ACC112 (cell line): ENCODE results near the gene PPP2R5C.
"Not testable (repeated sequence)": the region's sequence is repeated elsewhere in the genome, so short reads cannot be mapped to it uniquely, and the experiment has no call there.

ENCODE experiments used
- H2AFZ ChIP-seq: fragments of 200-600 bp; sonication (generic); one replicate; pipeline ENCODE4 v1.6.0; 2017; ENCODE audit warnings: antibody characterized with exemption, low read length; ENCODE audit not compliant: unreplicated experiment
- H3K27ac ChIP-seq: fragments of 200-600 bp; sonication (generic); 2 replicates; pipeline ENCODE4 v1.5.1; 2014; ENCODE audit warnings: low read depth, mild to moderate bottlenecking, antibody characterized with exemption, low read length, moderate library complexity
- H3K27me3 ChIP-seq: fragments of 200-600 bp; sonication (generic); 2 replicates; pipeline ENCODE4 v1.6.1; 2014; ENCODE audit warnings: mild to moderate bottlenecking, antibody characterized with exemption, low read length, moderate library complexity, mixed read lengths; ENCODE audit not compliant: insufficient read depth
- H3K36me3 ChIP-seq: fragments of 200-600 bp; sonication (generic); 2 replicates; pipeline ENCODE4 v1.6.1; 2016; ENCODE audit warnings: mild to moderate bottlenecking, antibody characterized with exemption, low read length, moderate library complexity, mixed read lengths; ENCODE audit not compliant: insufficient read depth
- H3K4me1 ChIP-seq: fragments of 200-600 bp; sonication (generic); one replicate; pipeline ENCODE4 v1.6.1; 2016; ENCODE audit warnings: low read length, mixed read lengths; ENCODE audit not compliant: insufficient read depth, unreplicated experiment, control insufficient read depth
- H3K4me3 ChIP-seq: fragments of 200-600 bp; sonication (generic); 2 replicates; pipeline ENCODE4 v1.5.1; 2014; ENCODE audit warnings: mild to moderate bottlenecking, low read depth, low read length
- H3K79me2 ChIP-seq: fragments of 200-600 bp; sonication (generic); one replicate; pipeline ENCODE4 v1.6.0; 2016; ENCODE audit warnings: low read length; ENCODE audit not compliant: control insufficient read depth, unreplicated experiment, insufficient read depth

The PPP2R5C gene

GRCh38 chr14:101736585-101736984, 24.9 kb upstream of the PPP2R5C start:
- Histone ChIP-seq H3K27me3 (peaks cover 44% of the 10 kb centered on the region), H3K79me2 (no peaks in the 10 kb centered on the region), H3K27ac (no peak overlapping the region), H3K36me3 (no peaks in the 10 kb centered on the region), H3K4me1 (peaks cover 8% of the 10 kb centered on the region), H2AFZ (no peak overlapping the region), H3K4me3 (no peak overlapping the region)

GRCh38 chr14:101737414-101738339, 23.8 kb upstream of the PPP2R5C start:
- peaks cover 45% of the 10 kb centered on the region for H3K27me3 ChIP-seq
- no peak overlapping the region for H2AFZ ChIP-seq
- no peaks in the 10 kb centered on the region for H3K4me1 ChIP-seq
- no peak overlapping the region for H3K4me3 ChIP-seq
- H3K79me2 ChIP-seq: no peaks in the 10 kb centered on the region
- H3K27ac ChIP-seq: no peak overlapping the region
- H3K36me3 ChIP-seq: no peaks in the 10 kb centered on the region

GRCh38 chr14:101738703-101739320, 22.7 kb upstream of the PPP2R5C start:
- Histone ChIP-seq H3K27me3 (peaks cover 52% of the 10 kb centered on the region), H2AFZ (no peak overlapping the region), H3K27ac (no peak overlapping the region), H3K4me1 (no peaks in the 10 kb centered on the region), H3K36me3 (no peaks in the 10 kb centered on the region), H3K4me3 (no peak overlapping the region), H3K79me2 (no peaks in the 10 kb centered on the region)

- Histone ChIP-seq H2AFZ (no peak overlapping the region), H3K4me1 (no peaks in the 10 kb centered on the region), H3K27me3 (peaks cover 55% of the 10 kb centered on the region), H3K36me3 (no peaks in the 10 kb centered on the region), H3K4me3 (no peak overlapping the region), H3K27ac (no peak overlapping the region), H3K79me2 (no peaks in the 10 kb centered on the region)
Measured at GRCh38 chr14:101739446-101740141, 21.9 kb upstream of the PPP2R5C start.

GRCh38 chr14:101740981-101741380, 20.5 kb upstream of the PPP2R5C start:
- Histone ChIP-seq H3K4me1 (no peaks in the 10 kb centered on the region), H3K27ac (no peak overlapping the region), H3K4me3 (no peak overlapping the region), H3K79me2 (no peaks in the 10 kb centered on the region), H3K27me3 (peaks cover 55% of the 10 kb centered on the region), H2AFZ (no peak overlapping the region), H3K36me3 (no peaks in the 10 kb centered on the region)

- H2AFZ ChIP-seq: no peak overlapping the region
- no peaks in the 10 kb centered on the region for H3K79me2 ChIP-seq
- no peak overlapping the region for H3K27ac ChIP-seq
- H3K36me3 ChIP-seq: no peaks in the 10 kb centered on the region
- H3K4me1 ChIP-seq: no peaks in the 10 kb centered on the region
- H3K4me3 ChIP-seq: no peak overlapping the region
- H3K27me3 ChIP-seq: peaks cover 36% of the 10 kb centered on the region
Measured at GRCh38 chr14:101743701-101744100, 17.8 kb upstream of the PPP2R5C start.

- not testable (repeated sequence) for H3K4me3 ChIP-seq, H3K36me3 ChIP-seq, H3K4me1 ChIP-seq, H3K27ac ChIP-seq, H3K79me2 ChIP-seq, H2AFZ ChIP-seq
- peaks cover 36% of the 10 kb centered on the region for H3K27me3 ChIP-seq
Measured at GRCh38 chr14:101744382-101744781, 17.1 kb upstream of the PPP2R5C start.

- H3K36me3 ChIP-seq, H3K79me2 ChIP-seq, H3K27ac ChIP-seq, H3K4me3 ChIP-seq, H2AFZ ChIP-seq, H3K4me1 ChIP-seq: not testable (repeated sequence)
- H3K27me3 ChIP-seq: peaks cover 61% of the 10 kb centered on the region
Measured at GRCh38 chr14:101749756-101750155, 11.8 kb upstream of the PPP2R5C start.

- no peak overlapping the region for H2AFZ ChIP-seq
- H3K36me3 ChIP-seq: no peaks in the 10 kb centered on the region
- no peaks in the 10 kb centered on the region for H3K4me1 ChIP-seq
- no peak overlapping the region for H3K4me3 ChIP-seq
- H3K27ac ChIP-seq: no peak overlapping the region
- peaks cover 98% of the 10 kb centered on the region for H3K27me3 ChIP-seq
- H3K79me2 ChIP-seq: no peaks in the 10 kb centered on the region
Measured at GRCh38 chr14:101754893-101755292, 6.6 kb upstream of the PPP2R5C start.

GRCh38 chr14:101755591-101756324, 5.8 kb upstream of the PPP2R5C start:
- Histone ChIP-seq H3K4me1 (no peaks in the 10 kb centered on the region), H3K27ac (no peak overlapping the region), H3K27me3 (peaks cover 91% of the 10 kb centered on the region), H3K4me3 (no peak overlapping the region), H2AFZ (no peak overlapping the region), H3K36me3 (no peaks in the 10 kb centered on the region), H3K79me2 (no peaks in the 10 kb centered on the region)
